SU-DHL-6 (cell line): ENCODE data around the gene NTRK2.
"Not testable (repeated sequence)": the region's sequence is repeated elsewhere in the genome, so short reads cannot be mapped to it uniquely, and the experiment has no call there.

Source experiments
- H2AFZ ChIP-seq: fragments of 200-600 bp; sonication (generic); 2 replicates; pipeline ENCODE4 v1.6.1; 2014; ENCODE audit warnings: low read depth, mild to moderate bottlenecking, moderate library complexity, mixed read lengths, antibody characterized with exemption, low read length; ENCODE audit not compliant: severe bottlenecking
- H3F3A ChIP-seq: fragments of 200-600 bp; shearing (Covaris generic); 2 replicates; pipeline ENCODE4 v1.6.0; 2016; ENCODE audit warnings: antibody characterized with exemption, mild to moderate bottlenecking; ENCODE audit not compliant: insufficient read depth
- H3K27ac ChIP-seq: fragments of 200-600 bp; sonication (generic); 2 replicates; pipeline ENCODE4 v1.5.1; 2016; ENCODE audit warnings: low read depth, mild to moderate bottlenecking, low read length, moderate library complexity, mixed read lengths
- H3K27me3 ChIP-seq: fragments of 200-600 bp; sonication (generic), shearing (Covaris generic); 2 replicates; pipeline ENCODE4 v1.6.0; 2014; ENCODE audit warnings: mild to moderate bottlenecking, low read length
- H3K36me3 ChIP-seq: fragments of 200-600 bp; sonication (generic); 2 replicates; pipeline ENCODE4 v1.6.1; 2014; ENCODE audit warnings: mild to moderate bottlenecking, low read length, mixed read lengths
- H3K4me2 ChIP-seq: fragments of 300-600, 200-600 bp; shearing (Covaris generic), sonication (generic); 2 replicates; pipeline ENCODE4 v1.6.0; 2014; ENCODE audit warnings: low read length, low read depth, mild to moderate bottlenecking; ENCODE audit not compliant: poor library complexity, severe bottlenecking
- H3K4me3 ChIP-seq: fragments of 200-600 bp; sonication (generic); 2 replicates; pipeline ENCODE4 v1.5.1; 2014; ENCODE audit warnings: antibody characterized with exemption, low read length, mild to moderate bottlenecking, mixed read lengths; ENCODE audit not compliant: insufficient read depth, poor library complexity, severe bottlenecking
- H3K79me2 ChIP-seq: fragments of 200-600 bp; sonication (generic); 2 replicates; pipeline ENCODE4 v1.6.1; 2014; ENCODE audit warnings: mild to moderate bottlenecking, low read length, moderate library complexity; ENCODE audit not compliant: insufficient read depth
- H3K9ac ChIP-seq: fragments of 200-600 bp; sonication (generic); 2 replicates; pipeline ENCODE4 v1.7.0; 2014; ENCODE audit warnings: mild to moderate bottlenecking, low read length
- H3K9me2 ChIP-seq: fragments of 200-600 bp; sonication (generic); replicated peaks from 2 replicates; pipeline ENCODE4 v1.6.1; 2014; ENCODE audit warnings: low read length; ENCODE audit not compliant: insufficient read depth
- H3K9me3 ChIP-seq: fragments of 200-600 bp; sonication (generic); 2 replicates; pipeline ENCODE4 v1.6.1; 2014; ENCODE audit warnings: low read length, mixed read lengths; ENCODE audit not compliant: insufficient read depth
- H4K20me1 ChIP-seq: fragments of 200-600 bp; sonication (generic); 2 replicates; pipeline ENCODE4 v1.6.1; 2014; ENCODE audit warnings: low read depth, mild to moderate bottlenecking, antibody characterized with exemption, low read length, moderate library complexity, mixed read lengths
- EZH2phosphoT487 ChIP-seq: fragments of 200-600 bp; sonication (generic), shearing (Covaris generic); conservative IDR thresholded peaks from 2 replicates; pipeline ENCODE4 v1.6.1; 2018; ENCODE audit warnings: mild to moderate bottlenecking, antibody characterized with exemption, low read length, moderate library complexity, mixed read lengths
- TF ChIP-seq, protein P1 (sequence below): fragments of 200-600 bp; sonication (generic); IDR thresholded peaks from one replicate; pipeline ENCODE4 v1.5.1; 2017; ENCODE audit warnings: antibody characterized with exemption, mild to moderate bottlenecking, low read length, moderate library complexity; ENCODE audit not compliant: insufficient read depth, poor library complexity, severe bottlenecking

Gene NTRK2

GRCh38 chr9:85062385-85063022, 393.0 kb downstream of the NTRK2 start:
- H3K9me3 ChIP-seq: no peaks in the 10 kb centered on the region
- no peaks in the 10 kb centered on the region for H3K9me2 ChIP-seq
- no peak overlapping the region for H3K4me3 ChIP-seq
- no peak overlapping the region for H3K4me2 ChIP-seq
- H4K20me1 ChIP-seq: no peaks in the 10 kb centered on the region
- H2AFZ ChIP-seq: no peak overlapping the region
- no peak overlapping the region for H3K9ac ChIP-seq
- H3K79me2 ChIP-seq: no peaks in the 10 kb centered on the region
- H3K27ac ChIP-seq: no peak overlapping the region
- TF ChIP-seq, protein P1, sequence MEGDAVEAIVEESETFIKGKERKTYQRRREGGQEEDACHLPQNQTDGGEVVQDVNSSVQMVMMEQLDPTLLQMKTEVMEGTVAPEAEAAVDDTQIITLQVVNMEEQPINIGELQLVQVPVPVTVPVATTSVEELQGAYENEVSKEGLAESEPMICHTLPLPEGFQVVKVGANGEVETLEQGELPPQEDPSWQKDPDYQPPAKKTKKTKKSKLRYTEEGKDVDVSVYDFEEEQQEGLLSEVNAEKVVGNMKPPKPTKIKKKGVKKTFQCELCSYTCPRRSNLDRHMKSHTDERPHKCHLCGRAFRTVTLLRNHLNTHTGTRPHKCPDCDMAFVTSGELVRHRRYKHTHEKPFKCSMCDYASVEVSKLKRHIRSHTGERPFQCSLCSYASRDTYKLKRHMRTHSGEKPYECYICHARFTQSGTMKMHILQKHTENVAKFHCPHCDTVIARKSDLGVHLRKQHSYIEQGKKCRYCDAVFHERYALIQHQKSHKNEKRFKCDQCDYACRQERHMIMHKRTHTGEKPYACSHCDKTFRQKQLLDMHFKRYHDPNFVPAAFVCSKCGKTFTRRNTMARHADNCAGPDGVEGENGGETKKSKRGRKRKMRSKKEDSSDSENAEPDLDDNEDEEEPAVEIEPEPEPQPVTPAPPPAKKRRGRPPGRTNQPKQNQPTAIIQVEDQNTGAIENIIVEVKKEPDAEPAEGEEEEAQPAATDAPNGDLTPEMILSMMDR: no peak
- TF ChIP-seq EZH2phosphoT487: no peak
- H3K36me3 ChIP-seq: no peaks in the 10 kb centered on the region
- H3K27me3 ChIP-seq: no peaks in the 10 kb centered on the region
- H3F3A ChIP-seq: no peaks in the 10 kb centered on the region

GRCh38 chr9:85064811-85065371, 395.4 kb downstream of the NTRK2 start:
- no peaks in the 10 kb centered on the region for H3K36me3 ChIP-seq
- H3K9me2 ChIP-seq: no peaks in the 10 kb centered on the region
- H3K9ac ChIP-seq: no peak overlapping the region
- no peak overlapping the region for H2AFZ ChIP-seq
- TF ChIP-seq, protein P1: no peak
- TF ChIP-seq EZH2phosphoT487: no peak
- H3K9me3 ChIP-seq: no peaks in the 10 kb centered on the region
- H3K4me2 ChIP-seq: no peak overlapping the region
- H4K20me1 ChIP-seq: no peaks in the 10 kb centered on the region
- H3F3A ChIP-seq: no peaks in the 10 kb centered on the region
- no peaks in the 10 kb centered on the region for H3K79me2 ChIP-seq
- H3K27me3 ChIP-seq: no peaks in the 10 kb centered on the region
- H3K4me3 ChIP-seq: no peak overlapping the region
- no peak overlapping the region for H3K27ac ChIP-seq

- no peak overlapping the region for H3K4me2 ChIP-seq
- H4K20me1 ChIP-seq: no peaks in the 10 kb centered on the region
- H3K9me2 ChIP-seq: no peaks in the 10 kb centered on the region
- no peaks in the 10 kb centered on the region for H3K36me3 ChIP-seq
- no peaks in the 10 kb centered on the region for H3F3A ChIP-seq
- no peaks in the 10 kb centered on the region for H3K27me3 ChIP-seq
- H3K9ac ChIP-seq: no peak overlapping the region
- H2AFZ ChIP-seq: no peak overlapping the region
- H3K4me3 ChIP-seq: no peak overlapping the region
- H3K27ac ChIP-seq: no peak overlapping the region
- no peaks in the 10 kb centered on the region for H3K9me3 ChIP-seq
- TF ChIP-seq EZH2phosphoT487: no peak
- TF ChIP-seq, protein P1: no peak
- H3K79me2 ChIP-seq: no peaks in the 10 kb centered on the region
Measured at GRCh38 chr9:85067792-85068191, 398.3 kb downstream of the NTRK2 start.

- not testable (repeated sequence) for H4K20me1 ChIP-seq, H3K9me3 ChIP-seq, H3K9me2 ChIP-seq, H3F3A ChIP-seq, H3K27me3 ChIP-seq, H3K4me2 ChIP-seq, H3K79me2 ChIP-seq, H3K4me3 ChIP-seq, H3K9ac ChIP-seq, H3K36me3 ChIP-seq, H2AFZ ChIP-seq, H3K27ac ChIP-seq
Measured at GRCh38 chr9:85069421-85069820, 399.9 kb downstream of the NTRK2 start.
